Measurements from ENCODE around the gene PPARA. TPM values are rescaled to one million over a fixed set of nuclear protein-coding genes. Genes with fewer than 3 reads are reported as not detected.

Gene PPARA
- total and polyA plus RNA-seq, 2 donors (not counting 3 experiments of a cell fraction or from before 2014, with no cell fraction given) = 3.1 to 10.7 TPM

GRCh38 chr22:46104881-46105493 lies 45.3 kb upstream of the PPARA start:
- no peaks in the 10 kb centered on the region for H3K27me3 ChIP-seq (ENCODE audit: control insufficient read depth in 2 of 2, insufficient read depth in 2 of 2, low read length in 2 of 2)
- intact Hi-C loops (cut with micrococcal nuclease) (no loop called here), dilution Hi-C loops (cut with MboI; ENCODE audit: extremely low pct_ligation_motif_present, low sequenced_read_pairs) (no loop called here)
- ChIA-PET CTCF (interaction anchor here (1.0 kb wide), 1 partner anchor 99 kb away, joined by 3 read pairs; no protein-coding TSS in a partner anchor), POLR2A (no interaction called here)
- H3K9me3 ChIP-seq (replicated peaks; ENCODE audit: control insufficient read depth, insufficient read depth, low read length) = no peaks in the 10 kb centered on the region
- H2AFZ ChIP-seq (ENCODE audit: low read depth, low read length) = no peak overlapping the region
- DNase-seq (ENCODE audit: low read depth, low spot score) (no peak), FAIRE-seq (no peak)
- H3K4me2 ChIP-seq (ENCODE audit: insufficient read depth, low read length) = no peak overlapping the region
- no peak overlapping the region for H3K4me3 ChIP-seq (replicated peaks in 1 of 3; ENCODE audit: insufficient read depth in 1 of 3, low read depth in 1 of 3, low read length in 3 of 3)
- TF ChIP-seq CTCF (IDR thresholded peaks at IDR 0.05; ENCODE audit: extremely low read depth in 1 of 2, insufficient read depth in 1 of 2, low read depth in 1 of 2, low read length in 2 of 2) = no peak
- no peak for TF ChIP-seq MYC (IDR thresholded peaks at IDR 0.05; ENCODE audit: low read depth, low read length)
- no peak for TF ChIP-seq JUN (IDR thresholded peaks at IDR 0.05; ENCODE audit: borderline replicate concordance, insufficient read depth, insufficient read length, low read depth)
- no peak for TF ChIP-seq GATA2 (IDR thresholded peaks at IDR 0.05; ENCODE audit: insufficient read depth, insufficient read length, low read depth, low read length)
- no peak for TF ChIP-seq FOS (IDR thresholded peaks at IDR 0.05; ENCODE audit: borderline replicate concordance, insufficient read depth, low read length)
- TF ChIP-seq EZH2 (IDR thresholded peaks at IDR 0.05; ENCODE audit: borderline replicate concordance, low read depth, low read length, severe bottlenecking) = no peak
- TF ChIP-seq POLR2AphosphoS5 (IDR thresholded peaks at IDR 0.05; ENCODE audit: insufficient read depth, low read depth, low read length) = no peak
- TF ChIP-seq MAX (IDR thresholded peaks at IDR 0.05; ENCODE audit: insufficient read depth, insufficient read length) = no peak
- no peak for TF ChIP-seq POLR2A (IDR thresholded peaks at IDR 0.05; ENCODE audit: low read depth, low read length)
- no peak overlapping the region for H3K9ac ChIP-seq (replicated peaks; ENCODE audit: extremely low read depth, insufficient read depth, low read length)
- H3K36me3 ChIP-seq (ENCODE audit: control insufficient read depth in 2 of 2, extremely low read depth in 1 of 2, insufficient read depth in 2 of 2, low read length in 2 of 2) = peaks cover 11 to 43% of the 10 kb centered on the region in 2 experiments
- no peaks in the 10 kb centered on the region for H4K20me1 ChIP-seq (replicated peaks; ENCODE audit: control insufficient read depth, extremely low read depth, insufficient read depth, low read length)
- peaks cover 19% of the 10 kb centered on the region for H3K79me2 ChIP-seq (ENCODE audit: control insufficient read depth, insufficient read depth, low read length)
- H3K27ac ChIP-seq (ENCODE audit: insufficient read depth, low read depth, low read length) = no peak overlapping the region
- no peaks in the 10 kb centered on the region for H3K9me1 ChIP-seq (replicated peaks; ENCODE audit: control insufficient read depth, extremely low read depth, insufficient read depth, low read length)
- BruUV-seq (replicated peaks) = no TSS peak
- no peaks in the 10 kb centered on the region for H3K4me1 ChIP-seq (ENCODE audit: control insufficient read depth, extremely low read depth, insufficient read depth, low read length)
